ENCODE measurements around the gene PARD3B.

PARD3B gene

GRCh38 chr2:204899983-204900382, 354.7 kb downstream of the PARD3B start:
- DNase-seq (ENCODE audit: low read depth) = no peak

GRCh38 chr2:204900487-204900886, 355.2 kb downstream of the PARD3B start:
- DNase-seq (ENCODE audit: low read depth) = no peak

GRCh38 chr2:204900910-204901309, 355.6 kb downstream of the PARD3B start:
- no peak for DNase-seq (ENCODE audit: low read depth)

GRCh38 chr2:204901591-204901990, 356.3 kb downstream of the PARD3B start:
- DNase-seq (ENCODE audit: low read depth) = no peak

- no peak for DNase-seq (ENCODE audit: low read depth)
These were observed 364.5 kb downstream of the PARD3B start for GRCh38 chr2:204909791-204910190.

GRCh38 chr2:204913312-204913711, 368.0 kb downstream of the PARD3B start:
- no peak for DNase-seq (ENCODE audit: low read depth)

GRCh38 chr2:204913854-204914464, 368.7 kb downstream of the PARD3B start:
- no peak for DNase-seq (ENCODE audit: low read depth)

GRCh38 chr2:204914708-204915107, 369.4 kb downstream of the PARD3B start:
- no peak for DNase-seq (ENCODE audit: low read depth)

GRCh38 chr2:204917089-204917701, 371.9 kb downstream of the PARD3B start:
- no peak for DNase-seq (ENCODE audit: low read depth)

GRCh38 chr2:204920776-204921175, 375.5 kb downstream of the PARD3B start:
- DNase-seq (ENCODE audit: low read depth) = no peak

- no peak for DNase-seq (ENCODE audit: low read depth)
These were observed 378.7 kb downstream of the PARD3B start for GRCh38 chr2:204923957-204924356.

GRCh38 chr2:204931562-204931961, 386.3 kb downstream of the PARD3B start:
- no peak for DNase-seq (ENCODE audit: low read depth)

GRCh38 chr2:204933735-204934374, 388.6 kb downstream of the PARD3B start:
- DNase-seq (ENCODE audit: low read depth) = no peak

GRCh38 chr2:204944927-204945326, 399.7 kb downstream of the PARD3B start:
- DNase-seq (ENCODE audit: low read depth) = no peak

- no peak for DNase-seq (ENCODE audit: low read depth)
These were observed 400.1 kb downstream of the PARD3B start for GRCh38 chr2:204945376-204945775.

GRCh38 chr2:204946892-204947291, 401.6 kb downstream of the PARD3B start:
- DNase-seq (ENCODE audit: low read depth) = no peak

- no peak for DNase-seq (ENCODE audit: low read depth)
These were observed 402.1 kb downstream of the PARD3B start for GRCh38 chr2:204947405-204947804.

GRCh38 chr2:204948024-204948763, 402.9 kb downstream of the PARD3B start:
- DNase-seq (ENCODE audit: low read depth) = no peak

GRCh38 chr2:204948822-204949221, 403.5 kb downstream of the PARD3B start:
- DNase-seq (ENCODE audit: low read depth) = no peak

- DNase-seq (ENCODE audit: low read depth) = no peak
These were observed 405.5 kb downstream of the PARD3B start for GRCh38 chr2:204950695-204951346.

GRCh38 chr2:204958371-204958770, 413.1 kb downstream of the PARD3B start:
- no peak for DNase-seq (ENCODE audit: low read depth)

GRCh38 chr2:204964414-204964813, 419.1 kb downstream of the PARD3B start:
- DNase-seq (ENCODE audit: low read depth) = no peak
